WERI-Rb-1 (cell line): ENCODE data around the gene CCDC121.

Experiments
- DNase-seq: peaks from one replicate; pipeline ENCODE4 v3.0.0-alpha.2; 2020
- H3K27ac ChIP-seq: fragments of 250-450 bp; sonication (Bioruptor Pico); 2 replicates; pipeline ENCODE4 v1.5.1; 2020; ENCODE audit warnings: mild to moderate bottlenecking, moderate library complexity
- H3K27me3 ChIP-seq: fragments of 250-450 bp; sonication (Bioruptor Pico); 2 replicates; pipeline ENCODE4 v1.5.1; 2021; ENCODE audit warnings: mild to moderate bottlenecking, low read depth, moderate library complexity; ENCODE audit not compliant: insufficient read depth, severe bottlenecking
- H3K36me3 ChIP-seq: fragments of 250-450 bp; sonication (Bioruptor Pico); 2 replicates; pipeline ENCODE4 v1.5.1; 2020; ENCODE audit warnings: mild to moderate bottlenecking, moderate library complexity
- H3K4me3 ChIP-seq: 2 replicates; pipeline ENCODE4 v1.5.1; 2011; ENCODE audit warnings: low read depth, mild to moderate bottlenecking, control low read depth, low read length
- H3K9me3 ChIP-seq: fragments of 250-450 bp; sonication (Bioruptor Pico); 2 replicates; pipeline ENCODE4 v1.5.1; 2021; ENCODE audit warnings: mild to moderate bottlenecking, moderate library complexity; ENCODE audit not compliant: severe bottlenecking
- TF ChIP-seq, protein P1 (sequence below): IDR thresholded peaks from 2 replicates; pipeline ENCODE4 v1.5.1; 2011; ENCODE audit warnings: low read depth, mild to moderate bottlenecking, control low read depth, inconsistent platforms, low read length

CCDC121 gene

GRCh38 chr2:27588308-27588707, 40.5 kb downstream of the CCDC121 start:
- no peak overlapping the region for H3K4me3 ChIP-seq
- DNase-seq = no peak
- TF ChIP-seq, protein P1, sequence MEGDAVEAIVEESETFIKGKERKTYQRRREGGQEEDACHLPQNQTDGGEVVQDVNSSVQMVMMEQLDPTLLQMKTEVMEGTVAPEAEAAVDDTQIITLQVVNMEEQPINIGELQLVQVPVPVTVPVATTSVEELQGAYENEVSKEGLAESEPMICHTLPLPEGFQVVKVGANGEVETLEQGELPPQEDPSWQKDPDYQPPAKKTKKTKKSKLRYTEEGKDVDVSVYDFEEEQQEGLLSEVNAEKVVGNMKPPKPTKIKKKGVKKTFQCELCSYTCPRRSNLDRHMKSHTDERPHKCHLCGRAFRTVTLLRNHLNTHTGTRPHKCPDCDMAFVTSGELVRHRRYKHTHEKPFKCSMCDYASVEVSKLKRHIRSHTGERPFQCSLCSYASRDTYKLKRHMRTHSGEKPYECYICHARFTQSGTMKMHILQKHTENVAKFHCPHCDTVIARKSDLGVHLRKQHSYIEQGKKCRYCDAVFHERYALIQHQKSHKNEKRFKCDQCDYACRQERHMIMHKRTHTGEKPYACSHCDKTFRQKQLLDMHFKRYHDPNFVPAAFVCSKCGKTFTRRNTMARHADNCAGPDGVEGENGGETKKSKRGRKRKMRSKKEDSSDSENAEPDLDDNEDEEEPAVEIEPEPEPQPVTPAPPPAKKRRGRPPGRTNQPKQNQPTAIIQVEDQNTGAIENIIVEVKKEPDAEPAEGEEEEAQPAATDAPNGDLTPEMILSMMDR = no peak
- no peaks in the 10 kb centered on the region for H3K9me3 ChIP-seq
- peaks cover 6% of the 10 kb centered on the region for H3K36me3 ChIP-seq
- no peak overlapping the region for H3K27ac ChIP-seq
- H3K27me3 ChIP-seq = no peaks in the 10 kb centered on the region

DNA sequence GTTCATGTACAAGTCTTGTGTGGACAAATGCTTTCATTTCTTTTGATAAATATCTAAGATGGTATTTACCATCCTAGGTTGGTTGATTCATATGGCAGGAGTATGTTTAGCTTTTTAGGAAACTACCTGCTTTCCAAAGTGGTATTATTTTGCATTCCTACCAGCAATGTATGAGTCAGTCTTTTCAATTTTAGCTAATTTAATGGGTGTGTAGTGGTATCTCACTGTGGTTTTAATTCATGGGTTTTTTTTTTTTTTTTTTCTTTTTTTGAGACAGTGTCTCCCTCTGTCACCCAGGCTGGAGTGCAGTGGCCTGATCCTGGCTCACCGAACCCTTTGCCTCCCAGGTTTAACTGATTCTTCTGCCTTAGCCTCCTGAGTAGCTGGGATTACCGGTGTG, 41.8 kb downstream of the CCDC121 start:
- no peak overlapping the region for H3K27ac ChIP-seq
- TF ChIP-seq, protein P1 = no peak
- no peak for DNase-seq
- H3K9me3 ChIP-seq = peaks cover 5% of the 10 kb centered on the region
- H3K27me3 ChIP-seq = no peaks in the 10 kb centered on the region
- peaks cover 3% of the 10 kb centered on the region; the same call in 1 of the 2 replicates for H3K36me3 ChIP-seq
- no peak overlapping the region for H3K4me3 ChIP-seq

GRCh38 chr2:27584597-27584996, 44.2 kb downstream of the CCDC121 start:
- Histone ChIP-seq H3K4me3 (no peak overlapping the region), H3K27ac (no peak overlapping the region), H3K27me3 (no peaks in the 10 kb centered on the region), H3K9me3 (peaks cover 8% of the 10 kb centered on the region), H3K36me3 (peaks cover 3% of the 10 kb centered on the region; the same call in 1 of the 2 replicates)
- DNase-seq = no peak
- TF ChIP-seq, protein P1 = no peak

GRCh38 chr2:27583390-27583915, 45.4 kb downstream of the CCDC121 start:
- Histone ChIP-seq H3K36me3 (peaks cover 3% of the 10 kb centered on the region; the same call in 1 of the 2 replicates), H3K27me3 (no peaks in the 10 kb centered on the region), H3K9me3 (peaks cover 19% of the 10 kb centered on the region), H3K4me3 (peak overlapping the region; percentile 90), H3K27ac (peak overlapping the region; percentile 45)
- no peak for DNase-seq
- TF ChIP-seq, protein P1 = no peak

- peak; percentile 96 for DNase-seq
- peaks cover 3% of the 10 kb centered on the region; the same call in 1 of the 2 replicates for H3K36me3 ChIP-seq
- H3K27me3 ChIP-seq = no peaks in the 10 kb centered on the region
- peak within 1 kb of the TSS; percentile 90 for H3K4me3 ChIP-seq
- H3K9me3 ChIP-seq = peaks cover 25% of the 10 kb centered on the region
- peak within 1 kb of the TSS; percentile 45 for H3K27ac ChIP-seq
- TF ChIP-seq, protein P1 = 0 out of 2 replicates have a peak, but pooled peaks have one; percentile 7
Observed at GRCh38 chr2:27582695-27583389, 46.0 kb downstream of the CCDC121 start, which contains the start of gene ZNF512. Gene ZNF512 (plus strand): TSS chr2:27583042. CDS start chr2:27583113, 71 bp downstream.
